ENCODE results near the gene MPST. TPM values are rescaled to one million over a fixed set of nuclear protein-coding genes. Genes with fewer than 3 reads are reported as not detected.

Gene MPST
- total RNA-seq, 1 donor from 2014 or later = 36.4 TPM

- DNase-seq (ENCODE audit: low spot score) = no peak
- intact Hi-C loops (cut with DNase I) = no loop called here
- no peak for ATAC-seq
Observed at GRCh38 chr22:37056246-37056645, 36.7 kb downstream of the MPST start.

- ATAC-seq (no peak), DNase-seq (ENCODE audit: low spot score) (no peak)
- intact Hi-C loops (cut with DNase I) = no loop called here
Observed at GRCh38 chr22:37057226-37057625, 37.7 kb downstream of the MPST start.

GRCh38 chr22:37057796-37058510 lies 38.4 kb downstream of the MPST start:
- ATAC-seq (no peak), DNase-seq (ENCODE audit: low spot score) (no peak)
- intact Hi-C loops (cut with DNase I) = no loop called here

GRCh38 chr22:37058917-37059701 lies 39.6 kb downstream of the MPST start:
- intact Hi-C loops (cut with DNase I) = no loop called here
- DNase-seq (ENCODE audit: low spot score) = no peak
- no peak for ATAC-seq

GRCh38 chr22:37059876-37060449 lies 40.4 kb downstream of the MPST start:
- ATAC-seq (no peak), DNase-seq (ENCODE audit: low spot score) (no peak)
- intact Hi-C loops (cut with DNase I) = no loop called here

GRCh38 chr22:37060801-37061610 lies 41.5 kb downstream of the MPST start:
- intact Hi-C loops (cut with DNase I) = no loop called here
- no peak for DNase-seq (ENCODE audit: low spot score)
- no peak for ATAC-seq

GRCh38 chr22:37061611-37062375 lies 42.3 kb downstream of the MPST start:
- intact Hi-C loops (cut with DNase I) = no loop called here
- no peak for ATAC-seq

GRCh38 chr22:37062376-37062675 lies 42.8 kb downstream of the MPST start:
- intact Hi-C loops (cut with DNase I) = no loop called here
- ATAC-seq (no peak), DNase-seq (ENCODE audit: low spot score) (no peak)

More at GRCh38 chr22:37061611-37062375, 42.3 kb downstream of the MPST start:
- no peak for DNase-seq (ENCODE audit: low spot score)

- intact Hi-C loops (cut with DNase I) = no loop called here
- no peak for DNase-seq (ENCODE audit: low spot score)
- no peak for ATAC-seq
Observed at GRCh38 chr22:37062702-37063381, 43.3 kb downstream of the MPST start.

GRCh38 chr22:37063431-37064420 lies 44.2 kb downstream of the MPST start:
- intact Hi-C loops (cut with DNase I) = no loop called here
- ATAC-seq = no peak
- DNase-seq (ENCODE audit: low spot score) = no peak

GRCh38 chr22:37064553-37064952 lies 45.0 kb downstream of the MPST start:
- DNase-seq (ENCODE audit: low spot score) (no peak), ATAC-seq (no peak)
- intact Hi-C loops (cut with DNase I) = no loop called here

GRCh38 chr22:37065180-37065579 lies 45.6 kb downstream of the MPST start:
- ATAC-seq (no peak), DNase-seq (ENCODE audit: low spot score) (no peak)
- intact Hi-C loops (cut with DNase I) = no loop called here

GRCh38 chr22:37065961-37066360 lies 46.4 kb downstream of the MPST start:
- DNase-seq (ENCODE audit: low spot score) (no peak), ATAC-seq (no peak)
- intact Hi-C loops (cut with DNase I) = no loop called here

- ATAC-seq (no peak), DNase-seq (ENCODE audit: low spot score) (no peak)
- intact Hi-C loops (cut with DNase I) = no loop called here
Observed at GRCh38 chr22:37067428-37067827, 47.9 kb downstream of the MPST start.

GRCh38 chr22:37068859-37069258 lies 49.3 kb downstream of the MPST start:
- no peak for DNase-seq (ENCODE audit: low spot score)
- intact Hi-C loops (cut with DNase I) = no loop called here
- ATAC-seq = no peak

- no peak for ATAC-seq
- intact Hi-C loops (cut with DNase I) = no loop called here
- DNase-seq (ENCODE audit: low spot score) = no peak
Observed at GRCh38 chr22:37069319-37069718, 49.8 kb downstream of the MPST start.

GRCh38 chr22:37069719-37070118 lies 50.2 kb downstream of the MPST start:
- DNase-seq (ENCODE audit: low spot score) = no peak
- intact Hi-C loops (cut with DNase I) = no loop called here
- ATAC-seq = no peak
